Activated CD4-positive, CD25-positive, alpha-beta regulatory T cell treated with anti-CD3 and anti-CD28 coated beads, Interleukin-2, amount 50 U/mL, for 72 hours (primary cell): ENCODE data around the gene KDM4C.

Experiments used
- DNase-seq: peaks from one replicate; pipeline ENCODE4 v3.0.0; 2021

Gene KDM4C

GRCh38 chr9:6870650-6871477 lies 113.1 kb downstream of the KDM4C start:
- no peak for DNase-seq

- no peak for DNase-seq
Observed at GRCh38 chr9:6873857-6874256, 116.1 kb downstream of the KDM4C start.

- DNase-seq = no peak
Observed at GRCh38 chr9:6876195-6876894, 118.6 kb downstream of the KDM4C start.

- no peak for DNase-seq
Observed at GRCh38 chr9:6877671-6878161, 119.9 kb downstream of the KDM4C start.

- DNase-seq = no peak
Observed at GRCh38 chr9:6880626-6881025, 122.9 kb downstream of the KDM4C start.

- DNase-seq = no peak
Observed at GRCh38 chr9:6884101-6884500, 126.3 kb downstream of the KDM4C start.

GRCh38 chr9:6884990-6885389 lies 127.2 kb downstream of the KDM4C start:
- no peak for DNase-seq

GRCh38 chr9:6887051-6887450 lies 129.3 kb downstream of the KDM4C start:
- no peak for DNase-seq

GRCh38 chr9:6889868-6890267 lies 132.1 kb downstream of the KDM4C start:
- DNase-seq = no peak

GRCh38 chr9:6893350-6894131 lies 135.8 kb downstream of the KDM4C start:
- DNase-seq = no peak

- DNase-seq = no peak
Observed at GRCh38 chr9:6894135-6894534, 136.4 kb downstream of the KDM4C start.

- DNase-seq = no peak
Observed at GRCh38 chr9:6895754-6896153, 138.0 kb downstream of the KDM4C start.

GRCh38 chr9:6896562-6896961 lies 138.8 kb downstream of the KDM4C start:
- DNase-seq = no peak

- no peak for DNase-seq
Observed at GRCh38 chr9:6897207-6897822, 139.5 kb downstream of the KDM4C start.

- DNase-seq = no peak
Observed at GRCh38 chr9:6897898-6898302, 140.1 kb downstream of the KDM4C start.

GRCh38 chr9:6899274-6899673 lies 141.5 kb downstream of the KDM4C start:
- DNase-seq = no peak

GRCh38 chr9:6900440-6900883 lies 142.7 kb downstream of the KDM4C start:
- no peak for DNase-seq

- no peak for DNase-seq
Observed at GRCh38 chr9:6901180-6901579, 143.4 kb downstream of the KDM4C start.

GRCh38 chr9:6902423-6902822 lies 144.7 kb downstream of the KDM4C start:
- DNase-seq = no peak

- DNase-seq = no peak
Observed at GRCh38 chr9:6904371-6904770, 146.6 kb downstream of the KDM4C start.

GRCh38 chr9:6905850-6906375 lies 148.1 kb downstream of the KDM4C start:
- DNase-seq = no peak

GRCh38 chr9:6907772-6908381 lies 150.1 kb downstream of the KDM4C start:
- DNase-seq = no peak
